ENCODE measurements around the gene LDB2.

DNA sequence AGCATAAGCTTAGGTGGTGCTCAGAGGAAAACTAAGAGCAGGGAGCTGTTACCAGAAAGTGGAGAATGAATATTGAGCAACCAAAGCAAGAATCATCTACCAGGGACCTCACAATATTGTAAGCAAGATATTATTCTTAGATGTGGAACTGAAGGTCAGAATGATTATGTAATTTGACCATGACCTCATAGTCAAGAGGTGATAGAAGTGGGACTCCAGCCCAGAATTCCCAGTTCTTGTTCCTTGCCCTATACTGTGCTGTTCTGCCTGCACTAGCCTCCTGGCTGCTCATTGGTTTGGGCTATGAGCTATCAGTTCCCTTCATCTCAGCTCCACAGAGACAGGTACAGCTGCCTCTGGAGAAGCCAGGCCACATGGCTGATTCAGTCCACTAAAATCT, 229.4 kb downstream of the LDB2 start:
- no peak for TF ChIP-seq POLR2A (IDR thresholded peaks at IDR 0.05)
- TF ChIP-seq, protein P1, sequence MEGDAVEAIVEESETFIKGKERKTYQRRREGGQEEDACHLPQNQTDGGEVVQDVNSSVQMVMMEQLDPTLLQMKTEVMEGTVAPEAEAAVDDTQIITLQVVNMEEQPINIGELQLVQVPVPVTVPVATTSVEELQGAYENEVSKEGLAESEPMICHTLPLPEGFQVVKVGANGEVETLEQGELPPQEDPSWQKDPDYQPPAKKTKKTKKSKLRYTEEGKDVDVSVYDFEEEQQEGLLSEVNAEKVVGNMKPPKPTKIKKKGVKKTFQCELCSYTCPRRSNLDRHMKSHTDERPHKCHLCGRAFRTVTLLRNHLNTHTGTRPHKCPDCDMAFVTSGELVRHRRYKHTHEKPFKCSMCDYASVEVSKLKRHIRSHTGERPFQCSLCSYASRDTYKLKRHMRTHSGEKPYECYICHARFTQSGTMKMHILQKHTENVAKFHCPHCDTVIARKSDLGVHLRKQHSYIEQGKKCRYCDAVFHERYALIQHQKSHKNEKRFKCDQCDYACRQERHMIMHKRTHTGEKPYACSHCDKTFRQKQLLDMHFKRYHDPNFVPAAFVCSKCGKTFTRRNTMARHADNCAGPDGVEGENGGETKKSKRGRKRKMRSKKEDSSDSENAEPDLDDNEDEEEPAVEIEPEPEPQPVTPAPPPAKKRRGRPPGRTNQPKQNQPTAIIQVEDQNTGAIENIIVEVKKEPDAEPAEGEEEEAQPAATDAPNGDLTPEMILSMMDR (IDR thresholded peaks at IDR 0.05) = no peak
